Loucy (cell line): ENCODE data around the gene BIRC2.

Source experiments
- H2AFZ ChIP-seq: fragments of 200-600 bp; sonication (generic); 2 replicates; pipeline ENCODE4 v1.6.0; 2016; ENCODE audit warnings: antibody characterized with exemption, mild to moderate bottlenecking, low read length, moderate library complexity
- H3F3A ChIP-seq: fragments of 200-600 bp; 2 replicates; pipeline ENCODE4 v1.6.0; 2016; ENCODE audit warnings: antibody characterized with exemption, low read depth, mild to moderate bottlenecking
- H3K27me3 ChIP-seq: fragments of 200-600 bp; sonication (generic); 2 replicates; pipeline ENCODE4 v1.6.1; 2014; ENCODE audit warnings: low read length, mild to moderate bottlenecking; ENCODE audit not compliant: insufficient read depth, poor library complexity, severe bottlenecking
- H3K36me3 ChIP-seq: fragments of 200-600 bp; sonication (generic); 2 replicates; pipeline ENCODE4 v1.6.1; 2016; ENCODE audit warnings: low read length; ENCODE audit not compliant: insufficient read depth
- H3K4me1 ChIP-seq: fragments of 200-600 bp; sonication (generic); 2 replicates; pipeline ENCODE4 v1.5.1; 2014; ENCODE audit warnings: low read length, mild to moderate bottlenecking; ENCODE audit not compliant: insufficient read depth, poor library complexity, severe bottlenecking
- H3K4me2 ChIP-seq: fragments of 200-600 bp; sonication (generic); 2 replicates; pipeline ENCODE4 v1.6.0; 2014; ENCODE audit warnings: antibody characterized with exemption, low read length, low read depth, mild to moderate bottlenecking; ENCODE audit not compliant: poor library complexity, severe bottlenecking
- H3K4me3 ChIP-seq: fragments of 200-600 bp; sonication (generic); 2 replicates; pipeline ENCODE4 v1.5.1; 2014; ENCODE audit warnings: low read length, mild to moderate bottlenecking, mixed read lengths; ENCODE audit not compliant: poor library complexity, severe bottlenecking
- H3K79me2 ChIP-seq: fragments of 200-600 bp; sonication (generic); 2 replicates; pipeline ENCODE4 v1.6.1; 2014; ENCODE audit warnings: low read length; ENCODE audit not compliant: insufficient read depth
- H3K9ac ChIP-seq: fragments of 200-600 bp; sonication (generic); 2 replicates; pipeline ENCODE4 v1.6.0; 2014; ENCODE audit warnings: mild to moderate bottlenecking, low read depth, low read length, moderate library complexity; ENCODE audit not compliant: poor library complexity, severe bottlenecking
- H3K9me2 ChIP-seq: fragments of 200-600 bp; sonication (generic); replicated peaks from 2 replicates; pipeline ENCODE4 v1.6.1; 2016; ENCODE audit warnings: low read depth, low read length, mixed read lengths
- H3K9me3 ChIP-seq: fragments of 200-600 bp; sonication (generic); 2 replicates; pipeline ENCODE4 v1.6.1; 2014; ENCODE audit warnings: mild to moderate bottlenecking, antibody characterized with exemption, low read length, low read depth; ENCODE audit not compliant: insufficient read depth
- H4K20me1 ChIP-seq: fragments of 200-600 bp; sonication (generic); 2 replicates; pipeline ENCODE4 v1.6.0; 2014; ENCODE audit warnings: antibody characterized with exemption, low read length, mild to moderate bottlenecking; ENCODE audit not compliant: insufficient read depth, poor library complexity, severe bottlenecking
- CTCF ChIP-seq: fragments of 200-600 bp; sonication (generic); conservative IDR thresholded peaks from 2 replicates; pipeline ENCODE4 v1.5.1; 2014; ENCODE audit warnings: mild to moderate bottlenecking, antibody characterized with exemption, low read length
- EZH2phosphoT487 ChIP-seq: fragments of 200-600 bp; IDR thresholded peaks from 2 replicates; pipeline ENCODE4 v1.6.1; 2018; ENCODE audit warnings: antibody characterized with exemption, mild to moderate bottlenecking, moderate library complexity, borderline replicate concordance

The BIRC2 gene

DNA sequence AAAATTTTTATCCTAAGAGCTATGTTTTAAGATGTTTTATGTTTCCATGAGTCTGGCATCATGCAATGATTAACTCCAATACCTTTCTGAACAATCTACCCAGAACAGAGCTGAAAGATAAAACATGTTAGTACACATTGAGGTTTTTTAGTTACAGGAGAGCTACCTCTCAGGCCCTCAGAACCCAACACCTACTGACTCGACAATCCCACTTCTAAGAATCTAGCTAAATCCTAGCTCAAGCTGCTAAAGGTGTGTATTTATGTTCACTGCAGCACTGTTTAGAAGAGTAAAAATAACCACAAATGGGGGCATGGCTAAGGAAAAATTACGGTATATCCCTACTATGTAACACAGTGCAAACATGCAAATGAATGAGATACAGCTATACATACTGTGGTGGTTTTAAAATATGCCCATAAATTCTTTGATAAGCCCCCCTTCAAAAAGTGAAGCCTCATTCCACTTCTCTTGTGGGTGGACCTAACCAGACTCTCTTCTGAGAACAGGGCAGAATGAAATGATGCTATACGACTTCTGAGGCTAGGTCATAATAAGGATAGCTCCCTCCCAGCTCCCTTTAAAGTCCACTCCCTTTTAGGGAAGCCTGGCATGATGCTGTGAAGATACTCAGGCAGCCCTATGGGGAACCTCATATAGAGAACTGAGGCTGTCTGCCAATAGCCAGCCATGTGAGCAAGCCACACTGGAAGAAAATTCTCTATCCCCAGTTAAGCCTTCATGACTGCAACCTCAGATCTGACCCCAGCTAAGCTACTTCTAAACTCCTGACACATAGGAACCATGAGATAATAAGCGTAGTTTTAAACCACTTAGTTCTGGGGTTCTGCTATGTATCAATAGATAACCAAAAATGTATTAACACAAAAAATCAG is 76.1 kb downstream of the BIRC2 start:
- Histone ChIP-seq H2AFZ (no peak overlapping the region), H4K20me1 (peaks cover 100% of the 10 kb centered on the region), H3K9ac (no peak overlapping the region), H3K79me2 (peaks cover 100% of the 10 kb centered on the region), H3K9me2 (no peaks in the 10 kb centered on the region), H3K27me3 (no peaks in the 10 kb centered on the region), H3K36me3 (peaks cover 74% of the 10 kb centered on the region), H3F3A (peaks cover 4% of the 10 kb centered on the region), H3K4me3 (no peak overlapping the region), H3K9me3 (no peaks in the 10 kb centered on the region), H3K4me2 (peak overlapping the region; percentile 6), H3K4me1 (peaks cover 36% of the 10 kb centered on the region)
- TF ChIP-seq EZH2phosphoT487 (no peak), CTCF (no peak)

DNA sequence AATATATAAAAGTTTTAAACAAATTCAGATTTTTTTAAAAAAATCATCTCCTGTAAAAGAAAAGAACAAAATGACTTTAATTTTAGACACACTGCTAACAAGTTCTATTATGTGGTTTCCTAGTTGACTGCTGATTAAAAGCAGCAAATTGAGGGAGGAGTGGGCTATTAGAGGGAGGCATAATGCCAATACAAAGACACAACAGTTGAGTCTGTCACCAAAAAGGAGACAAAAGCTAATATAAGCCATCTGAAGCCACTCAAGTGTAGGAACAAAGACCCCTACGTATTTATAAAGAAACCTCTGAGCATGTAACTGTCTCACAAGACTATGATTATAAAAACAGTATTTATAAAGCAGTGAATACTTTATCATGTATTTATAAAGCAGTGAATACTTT is 76.9 kb downstream of the BIRC2 start:
- peaks cover 100% of the 10 kb centered on the region for H4K20me1 ChIP-seq
- peaks cover 39% of the 10 kb centered on the region for H3K4me1 ChIP-seq
- no peaks in the 10 kb centered on the region for H3K27me3 ChIP-seq
- H3K4me3 ChIP-seq, result no peak overlapping the region
- H3K4me2 ChIP-seq, result no peak overlapping the region
- H3F3A ChIP-seq, result peaks cover 4% of the 10 kb centered on the region
- no peaks in the 10 kb centered on the region for H3K9me2 ChIP-seq
- H3K36me3 ChIP-seq, result peaks cover 71% of the 10 kb centered on the region; the same call in 1 of the 2 replicates
- H3K9ac ChIP-seq, result no peak overlapping the region
- peaks cover 100% of the 10 kb centered on the region for H3K79me2 ChIP-seq
- no peaks in the 10 kb centered on the region for H3K9me3 ChIP-seq
- H2AFZ ChIP-seq, result no peak overlapping the region
- no peak for TF ChIP-seq CTCF
- TF ChIP-seq EZH2phosphoT487, result no peak

DNA sequence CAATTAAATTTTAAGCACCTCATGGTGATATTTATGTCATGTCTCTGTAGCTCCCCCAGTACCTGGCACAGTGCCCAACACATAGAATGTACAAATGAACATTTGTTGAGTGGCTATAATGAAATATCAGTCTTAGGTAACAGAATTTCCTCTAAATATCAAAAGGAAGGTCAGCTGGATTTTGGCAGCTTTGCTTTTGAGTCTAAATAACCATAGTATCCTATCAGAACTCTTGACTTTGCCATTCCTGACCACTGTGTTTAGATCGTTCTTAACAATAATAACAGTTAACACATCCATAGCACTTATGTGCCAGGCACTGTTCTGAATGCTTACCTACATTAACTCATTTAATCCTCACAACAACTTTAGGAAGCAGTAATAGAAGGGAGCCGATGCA is 79.0 kb downstream of the BIRC2 start:
- Histone ChIP-seq H3K4me1 (peaks cover 50% of the 10 kb centered on the region), H3K9me2 (no peaks in the 10 kb centered on the region), H3K4me2 (no peak overlapping the region)

More for the DNA sequence above, 79.0 kb downstream of the BIRC2 start:
- peaks cover 56% of the 10 kb centered on the region; the same call in 1 of the 2 replicates for H3K36me3 ChIP-seq
- no peaks in the 10 kb centered on the region for H3K9me3 ChIP-seq
- no peak overlapping the region for H3K4me3 ChIP-seq
- no peak overlapping the region for H2AFZ ChIP-seq
- peaks cover 4% of the 10 kb centered on the region for H3F3A ChIP-seq
- peaks cover 100% of the 10 kb centered on the region for H4K20me1 ChIP-seq
- peaks cover 100% of the 10 kb centered on the region for H3K79me2 ChIP-seq
- H3K27me3 ChIP-seq, result no peaks in the 10 kb centered on the region
- TF ChIP-seq CTCF, result no peak
- no peak for TF ChIP-seq EZH2phosphoT487
- H3K9ac ChIP-seq, result no peak overlapping the region
